ENCODE data around the gene AJAP1.

The AJAP1 gene

GRCh38 chr1:4772294-4773010 is 118.0 kb downstream of the AJAP1 start:
- no peak for DNase-seq (ENCODE audit: low spot score)

- DNase-seq (ENCODE audit: low spot score), result no peak
These were observed 118.8 kb downstream of the AJAP1 start for GRCh38 chr1:4773226-4773625.

- no peak for DNase-seq (ENCODE audit: low spot score)
These were observed 121.1 kb downstream of the AJAP1 start for GRCh38 chr1:4775506-4775905.

- DNase-seq (ENCODE audit: low spot score), result peak; percentile 53
These were observed 123.6 kb downstream of the AJAP1 start for GRCh38 chr1:4778056-4778455.

- DNase-seq (ENCODE audit: low spot score), result no peak
These were observed 127.2 kb downstream of the AJAP1 start for GRCh38 chr1:4781646-4782045.

GRCh38 chr1:4784761-4785160 is 130.4 kb downstream of the AJAP1 start:
- no peak for DNase-seq (ENCODE audit: low spot score)

- no peak for DNase-seq (ENCODE audit: low spot score)
These were observed 131.6 kb downstream of the AJAP1 start for GRCh38 chr1:4786055-4786454.

GRCh38 chr1:4787551-4787950 is 133.1 kb downstream of the AJAP1 start:
- DNase-seq (ENCODE audit: low spot score), result no peak

- DNase-seq (ENCODE audit: low spot score), result no peak
These were observed 138.2 kb downstream of the AJAP1 start for GRCh38 chr1:4792565-4792964.

- no peak for DNase-seq (ENCODE audit: low spot score)
These were observed 139.8 kb downstream of the AJAP1 start for GRCh38 chr1:4794020-4794780.

GRCh38 chr1:4796161-4797015 is 142.0 kb downstream of the AJAP1 start:
- no peak for DNase-seq (ENCODE audit: low spot score)

GRCh38 chr1:4797016-4797410 is 142.6 kb downstream of the AJAP1 start:
- no peak for DNase-seq (ENCODE audit: low spot score)

GRCh38 chr1:4797429-4797828 is 143.0 kb downstream of the AJAP1 start:
- DNase-seq (ENCODE audit: low spot score), result no peak

- DNase-seq (ENCODE audit: low spot score), result peak; percentile 81
These were observed 146.9 kb downstream of the AJAP1 start for GRCh38 chr1:4801192-4801924.

GRCh38 chr1:4802024-4802423 is 147.6 kb downstream of the AJAP1 start:
- DNase-seq (ENCODE audit: low spot score), result no peak

GRCh38 chr1:4803335-4803734 is 148.9 kb downstream of the AJAP1 start:
- no peak for DNase-seq (ENCODE audit: low spot score)

- no peak for DNase-seq (ENCODE audit: low spot score)
These were observed 151.6 kb downstream of the AJAP1 start for GRCh38 chr1:4805987-4806386.

GRCh38 chr1:4820543-4820942 is 166.1 kb downstream of the AJAP1 start:
- no peak for DNase-seq (ENCODE audit: low spot score)

GRCh38 chr1:4825800-4826450 is 171.5 kb downstream of the AJAP1 start:
- DNase-seq (ENCODE audit: low spot score), result peak; percentile 73

GRCh38 chr1:4830707-4831106 is 176.3 kb downstream of the AJAP1 start:
- DNase-seq (ENCODE audit: low spot score), result no peak

- no peak for DNase-seq (ENCODE audit: low spot score)
These were observed 182.2 kb downstream of the AJAP1 start for GRCh38 chr1:4836574-4836973.
